Measurements from ENCODE around the gene ANKDD1A.
A peak's percentile ranks its signal among the peaks of the same experiment; 100 is the strongest.

The ANKDD1A gene

GRCh38 chr15:64923546-64923945 lies 11.8 kb downstream of the ANKDD1A start:
- DNase-seq (ENCODE audit: low spot score): no peak

GRCh38 chr15:64925335-64926330 lies 13.9 kb downstream of the ANKDD1A start:
- no peak for DNase-seq (ENCODE audit: low spot score)

- DNase-seq (ENCODE audit: low spot score): no peak
Observed at GRCh38 chr15:64926661-64927060, 15.0 kb downstream of the ANKDD1A start.

GRCh38 chr15:64928626-64929220 lies 17.0 kb downstream of the ANKDD1A start:
- no peak for DNase-seq (ENCODE audit: low spot score)

GRCh38 chr15:64930019-64930652 lies 18.4 kb downstream of the ANKDD1A start:
- DNase-seq (ENCODE audit: low spot score): no peak

- DNase-seq (ENCODE audit: low spot score): peak; percentile 39
Observed at GRCh38 chr15:64930778-64931371, 19.2 kb downstream of the ANKDD1A start.

GRCh38 chr15:64931381-64931780 lies 19.7 kb downstream of the ANKDD1A start:
- no peak for DNase-seq (ENCODE audit: low spot score)

GRCh38 chr15:64934023-64934422 lies 22.3 kb downstream of the ANKDD1A start:
- no peak for DNase-seq (ENCODE audit: low spot score)

- no peak for DNase-seq (ENCODE audit: low spot score)
Observed at GRCh38 chr15:64938192-64938591, 26.5 kb downstream of the ANKDD1A start.

GRCh38 chr15:64942356-64942755 lies 30.7 kb downstream of the ANKDD1A start:
- no peak for DNase-seq (ENCODE audit: low spot score)

- no peak for DNase-seq (ENCODE audit: low spot score)
Observed at GRCh38 chr15:64943512-64944225, 32.0 kb downstream of the ANKDD1A start.

- no peak for DNase-seq (ENCODE audit: low spot score)
Observed at GRCh38 chr15:64944961-64945360, 33.3 kb downstream of the ANKDD1A start.

GRCh38 chr15:64947211-64947610 lies 35.5 kb downstream of the ANKDD1A start:
- DNase-seq (ENCODE audit: low spot score): no peak

GRCh38 chr15:64948916-64949315 lies 37.2 kb downstream of the ANKDD1A start:
- DNase-seq (ENCODE audit: low spot score): no peak

GRCh38 chr15:64949383-64950186 lies 37.9 kb downstream of the ANKDD1A start:
- no peak for DNase-seq (ENCODE audit: low spot score)

- DNase-seq (ENCODE audit: low spot score): no peak
Observed at GRCh38 chr15:64950888-64951287, 39.2 kb downstream of the ANKDD1A start.

GRCh38 chr15:64951777-64952418 lies 40.2 kb downstream of the ANKDD1A start:
- DNase-seq (ENCODE audit: low spot score): no peak

GRCh38 chr15:64954395-64954794 lies 42.7 kb downstream of the ANKDD1A start:
- no peak for DNase-seq (ENCODE audit: low spot score)

GRCh38 chr15:64959128-64959527 lies 47.4 kb downstream of the ANKDD1A start:
- DNase-seq (ENCODE audit: low spot score): no peak

- DNase-seq (ENCODE audit: low spot score): no peak
Observed at GRCh38 chr15:64960153-64960552, 48.5 kb downstream of the ANKDD1A start.

Measured in AG08396 (cell line).